ENCODE data around the gene SMARCAD1. TPM values are rescaled to one million over a fixed set of nuclear protein-coding genes. Genes with fewer than 3 reads are reported as not detected.

SMARCAD1 gene
- total and polyA plus RNA-seq, 4 donors: 3.6 to 18.8 (median 8.7) TPM

- Histone ChIP-seq H3K9me3 (ENCODE audit: control insufficient read depth in 4 of 4, low read length in 3 of 4) (no peaks in the 10 kb centered on the region), H3K27me3 (ENCODE audit: control insufficient read depth in 4 of 4, insufficient read depth in 4 of 4, low read length in 3 of 4) (no peaks in the 10 kb centered on the region), H3K4me3 (ENCODE audit: low read depth in 1 of 3, low read length in 3 of 3) (no peak overlapping the region), H3K9ac (ENCODE audit: low read depth in 1 of 2, low read length in 2 of 2) (no peak overlapping the region), H3K36me3 (ENCODE audit: control insufficient read depth in 4 of 4, insufficient read depth in 3 of 4, low read depth in 1 of 4, low read length in 3 of 4) (peaks cover 0 to 18% (median 5%) of the 10 kb centered on the region in 4 donors), H3K4me1 (ENCODE audit: control insufficient read depth in 4 of 4, insufficient read depth in 4 of 4, low read length in 3 of 4) (no peaks in the 10 kb centered on the region), H3K27ac (ENCODE audit: low read depth in 1 of 2, low read length in 2 of 2) (no peak overlapping the region)
- DNase-seq (ENCODE audit: low spot score): no peak
- TF ChIP-seq JUND (IDR thresholded peaks at IDR 0.05) (no peak), CTCF (IDR thresholded peaks at IDR 0.05; ENCODE audit: low read depth, low read length, missing input control) (no peak), HNF4A (conservative IDR thresholded peaks at IDR 0.05) (no peak), RAD21 (IDR thresholded peaks at IDR 0.05) (no peak), RXRA (IDR thresholded peaks at IDR 0.05) (no peak), ZBTB33 (IDR thresholded peaks at IDR 0.05) (no peak)
- WGBS: 95% methylated on average over 3 of the region's 3 CpGs
Observed at GRCh38 chr4:94219402-94219801, 11.7 kb downstream of the SMARCAD1 start.

- Histone ChIP-seq H3K36me3 (ENCODE audit: control insufficient read depth in 4 of 4, insufficient read depth in 3 of 4, low read depth in 1 of 4, low read length in 3 of 4) (peaks cover 0 to 9% (median 5%) of the 10 kb centered on the region in 4 donors), H3K4me1 (ENCODE audit: control insufficient read depth in 4 of 4, insufficient read depth in 4 of 4, low read length in 3 of 4) (no peaks in the 10 kb centered on the region), H3K4me3 (ENCODE audit: low read depth in 1 of 3, low read length in 3 of 3) (no peak overlapping the region), H3K27ac (ENCODE audit: low read depth in 1 of 2, low read length in 2 of 2) (no peak overlapping the region), H3K9me3 (ENCODE audit: control insufficient read depth in 4 of 4, low read length in 3 of 4) (no peaks in the 10 kb centered on the region), H3K27me3 (ENCODE audit: control insufficient read depth in 4 of 4, insufficient read depth in 4 of 4, low read length in 3 of 4) (no peaks in the 10 kb centered on the region), H3K9ac (ENCODE audit: low read depth in 1 of 2, low read length in 2 of 2) (no peak overlapping the region)
- DNase-seq (ENCODE audit: low spot score): no peak
- no peak for TF ChIP-seq HNF4A (conservative IDR thresholded peaks at IDR 0.05)
- no peak for TF ChIP-seq ATF3 (IDR thresholded peaks at IDR 0.05)
- WGBS: 96% methylated on average over 1 of the region's 1 CpG
Observed at GRCh38 chr4:94221916-94222315, 14.3 kb downstream of the SMARCAD1 start.

- Histone ChIP-seq H3K27ac (ENCODE audit: low read depth in 1 of 2, low read length in 2 of 2) (no peak overlapping the region), H3K9ac (ENCODE audit: low read depth in 1 of 2, low read length in 2 of 2) (no peak overlapping the region), H3K36me3 (ENCODE audit: control insufficient read depth in 4 of 4, insufficient read depth in 3 of 4, low read depth in 1 of 4, low read length in 3 of 4) (peaks cover 0 to 6% (median under 1%) of the 10 kb centered on the region in 4 donors), H3K4me1 (ENCODE audit: control insufficient read depth in 4 of 4, insufficient read depth in 4 of 4, low read length in 3 of 4) (no peaks in the 10 kb centered on the region), H3K27me3 (ENCODE audit: control insufficient read depth in 4 of 4, insufficient read depth in 4 of 4, low read length in 3 of 4) (no peaks in the 10 kb centered on the region), H3K4me3 (ENCODE audit: low read depth in 1 of 3, low read length in 3 of 3) (no peak overlapping the region), H3K9me3 (ENCODE audit: control insufficient read depth in 4 of 4, low read length in 3 of 4) (no peaks in the 10 kb centered on the region)
- TF ChIP-seq ZBTB33 (IDR thresholded peaks at IDR 0.05): no peak
- TF ChIP-seq FOXA1 (IDR thresholded peaks at IDR 0.05): no peak
- TF ChIP-seq ATF3 (IDR thresholded peaks at IDR 0.05): no peak
- TF ChIP-seq TAF1 (conservative IDR thresholded peaks at IDR 0.05): no peak
- TF ChIP-seq HNF4G (IDR thresholded peaks at IDR 0.05): no peak
- TF ChIP-seq REST (IDR thresholded peaks at IDR 0.05): no peak
- TF ChIP-seq FOXA2 (IDR thresholded peaks at IDR 0.05): no peak
- TF ChIP-seq NR2F2 (IDR thresholded peaks at IDR 0.05): no peak
- TF ChIP-seq YY1 (IDR thresholded peaks at IDR 0.05): no peak
- DNase-seq (ENCODE audit: low spot score): no peak
Observed at GRCh38 chr4:94225449-94225848, 17.8 kb downstream of the SMARCAD1 start.

Measured in liver (tissue), 9 donors.